Measurements from ENCODE around the gene PSG11.
"Not testable (repeated sequence)": the region's sequence is repeated elsewhere in the genome, so short reads cannot be mapped to it uniquely, and the experiment has no call there.

PSG11 gene
- 0 reads per million in 2 donors for total RNA-seq

GRCh38 chr19:43026369-43026768, at the start of gene PSG11:
PSG11 (minus strand) TSS chr19:43026469; CDS start chr19:43026372, 97 bp downstream.
- not testable (repeated sequence) for DNase-seq

DNA sequence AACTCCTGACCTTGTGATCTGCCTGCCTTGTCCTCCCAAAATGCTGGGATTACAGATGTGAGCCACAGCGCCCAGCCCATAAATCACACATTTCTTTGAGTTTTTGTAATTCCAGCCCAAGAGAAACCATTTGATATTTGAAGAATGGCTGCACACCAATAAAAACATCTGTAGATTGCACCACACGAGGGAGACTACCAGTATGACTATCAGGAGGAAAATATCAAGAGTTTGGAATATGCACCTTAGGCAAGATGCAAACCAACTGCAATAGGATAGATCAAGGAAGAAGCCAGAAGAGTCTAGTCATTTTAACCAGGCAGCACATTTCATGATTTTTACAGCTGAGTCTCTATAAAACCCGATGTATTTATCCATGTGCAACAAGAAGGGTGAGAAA, 36.1 kb upstream of the PSG11 start:
- not testable (repeated sequence) for DNase-seq

DNA sequence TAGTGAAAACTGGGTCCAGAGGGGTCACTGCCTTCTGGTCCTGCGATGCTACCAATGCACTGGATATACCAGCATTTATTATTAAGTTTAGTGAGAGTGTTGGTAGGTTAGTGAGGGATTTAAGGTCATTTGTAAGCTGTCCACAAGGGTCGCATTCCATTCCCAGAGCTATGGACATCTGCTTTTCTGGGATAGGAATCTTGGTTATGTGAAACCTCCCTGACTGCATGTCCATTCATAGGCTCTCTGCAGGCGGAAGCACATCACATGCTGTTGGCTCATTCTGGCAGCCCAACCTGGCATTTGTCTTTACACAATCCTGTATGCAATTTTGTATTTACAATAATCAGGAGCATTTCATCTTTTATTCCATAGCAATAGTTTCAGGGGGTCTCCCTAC, 35.1 kb upstream of the PSG11 start:
- DNase-seq = not testable (repeated sequence)

GRCh38 chr19:43060254-43060653, 34.0 kb upstream of the PSG11 start:
- DNase-seq = not testable (repeated sequence)

GRCh38 chr19:43059482-43059881, 33.2 kb upstream of the PSG11 start:
- not testable (repeated sequence) for DNase-seq

GRCh38 chr19:43058440-43058839, 32.2 kb upstream of the PSG11 start:
- not testable (repeated sequence) for DNase-seq

DNA sequence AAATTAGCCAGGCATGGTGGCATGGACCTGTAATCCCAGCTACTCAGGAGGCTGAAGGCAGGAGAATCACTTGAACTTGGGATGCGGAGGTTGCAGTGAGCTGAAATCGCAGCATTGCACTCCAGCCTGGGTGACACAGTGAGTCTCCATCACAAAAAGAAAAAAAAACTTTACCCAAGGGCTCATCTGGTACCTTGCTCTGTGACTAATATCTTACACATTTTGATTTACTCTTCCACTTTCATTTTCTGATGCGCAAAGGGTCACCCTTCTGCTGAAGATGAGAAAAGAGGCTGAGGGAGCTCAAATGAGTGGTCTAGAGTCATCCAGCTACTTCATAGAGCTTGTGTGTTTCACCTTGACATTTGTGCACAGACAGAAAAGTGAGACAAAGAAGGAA, 21.7 kb upstream of the PSG11 start:
- not testable (repeated sequence) for DNase-seq

- DNase-seq = not testable (repeated sequence)
Observed at GRCh38 chr19:43046578-43046977, 20.3 kb upstream of the PSG11 start.

DNA sequence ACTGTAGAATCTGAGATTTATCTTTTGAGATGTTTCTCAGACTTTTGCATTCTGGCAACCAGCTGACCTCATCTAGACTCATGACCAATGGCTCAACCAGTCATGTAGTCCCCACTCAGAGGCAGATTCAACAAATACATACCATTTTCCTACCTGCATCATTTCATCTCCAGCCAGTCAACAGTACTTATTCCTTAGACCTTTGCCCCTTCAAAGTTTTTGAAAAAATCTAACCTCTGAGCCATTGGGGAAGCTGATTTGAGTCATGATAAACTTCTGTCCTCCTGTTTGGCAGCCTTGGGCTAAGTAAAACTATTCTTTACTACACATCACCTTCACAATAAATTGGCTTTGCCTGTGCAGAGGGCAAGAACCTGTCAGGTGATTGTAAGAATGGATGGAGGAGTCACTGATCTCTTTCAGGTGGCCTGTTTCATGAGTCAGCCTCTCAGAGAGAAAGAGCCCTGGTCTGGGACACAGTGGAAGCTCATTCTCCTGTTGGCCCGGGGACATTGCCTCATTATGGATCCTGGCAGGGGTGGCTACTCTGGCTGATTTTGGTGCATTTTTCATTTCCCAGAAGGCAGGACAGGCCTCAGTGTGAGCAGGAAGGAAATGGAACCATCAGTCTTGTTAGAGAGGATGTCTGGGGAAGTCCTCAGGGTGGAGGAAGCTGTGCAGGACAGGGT, 17.4 kb upstream of the PSG11 start:
- DNase-seq = not testable (repeated sequence)

GRCh38 chr19:43031645-43032044, 5.4 kb upstream of the PSG11 start:
- DNase-seq = not testable (repeated sequence)

- no peak for DNase-seq
Observed at GRCh38 chr19:43028866-43029265, 2.6 kb upstream of the PSG11 start.

DNA sequence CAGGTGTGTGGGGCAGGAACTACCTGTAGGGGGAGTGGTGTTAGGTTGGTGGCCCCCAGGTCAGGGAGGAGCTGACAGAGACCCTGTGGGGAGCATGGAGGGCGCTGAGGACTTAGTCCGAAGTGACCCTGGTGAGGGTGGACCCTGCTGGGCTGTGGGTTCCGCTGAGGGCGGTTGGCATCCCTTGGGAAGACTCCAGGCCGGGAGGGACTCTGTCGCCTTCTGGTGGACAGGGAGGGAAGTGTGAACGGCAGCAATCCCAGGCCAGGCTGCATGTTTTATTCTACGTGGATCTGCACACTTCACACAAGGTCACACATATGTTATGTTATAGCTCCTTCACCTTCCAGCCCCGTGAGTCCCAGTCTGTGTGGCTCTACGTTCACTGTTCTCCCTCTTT, 1.7 kb upstream of the PSG11 start:
- not testable (repeated sequence) for DNase-seq

GRCh38 chr19:43027061-43027460, 792 bp upstream of the PSG11 start:
- not testable (repeated sequence) for DNase-seq

GRCh38 chr19:43022098-43022497, 4.2 kb downstream of the PSG11 start:
- not testable (repeated sequence) for DNase-seq

GRCh38 chr19:43021629-43022028, 4.6 kb downstream of the PSG11 start:
- not testable (repeated sequence) for DNase-seq

DNA sequence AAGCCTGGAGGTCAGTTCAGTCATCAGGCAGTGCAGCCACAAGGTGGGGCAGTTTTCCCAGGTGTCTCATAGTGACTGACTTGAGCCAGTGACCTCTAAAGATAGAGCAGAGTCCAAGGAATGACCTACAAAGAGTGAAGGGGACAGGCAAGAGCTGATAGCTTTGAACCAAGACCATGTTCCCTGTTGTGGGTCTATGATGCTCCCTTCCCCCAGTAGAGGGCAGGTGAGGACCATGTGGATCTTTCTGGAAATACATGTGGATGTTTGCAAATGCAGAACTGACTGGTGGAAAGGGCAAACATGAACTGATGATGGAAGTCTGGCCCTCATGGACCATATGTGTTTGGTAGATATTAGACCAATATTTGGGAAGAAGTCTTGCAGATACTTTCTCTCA, 6.7 kb downstream of the PSG11 start:
- DNase-seq = not testable (repeated sequence)

DNA sequence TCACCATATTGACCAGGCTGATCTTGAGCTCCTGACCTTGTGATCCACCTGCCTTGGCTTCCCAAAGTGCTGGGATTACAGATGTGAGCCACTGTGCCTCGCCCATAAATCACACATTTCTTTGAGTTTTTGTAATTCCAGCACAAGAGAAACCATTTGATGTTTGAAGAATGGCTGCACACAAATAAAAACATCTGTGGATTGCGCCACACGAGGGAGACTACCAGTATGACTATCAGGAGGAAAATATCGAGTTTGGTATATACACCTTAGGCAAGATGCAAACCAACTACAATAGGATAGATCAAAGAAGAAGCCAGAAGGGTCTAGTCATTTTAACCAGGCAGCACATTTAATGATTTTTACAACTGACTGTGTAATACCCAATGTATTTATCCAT, 20.4 kb downstream of the PSG11 start:
- not testable (repeated sequence) for DNase-seq

- DNase-seq = not testable (repeated sequence)
Observed at GRCh38 chr19:43004846-43005245, 21.4 kb downstream of the PSG11 start.

- DNase-seq = not testable (repeated sequence)
Observed at GRCh38 chr19:43003634-43004033, 22.6 kb downstream of the PSG11 start.

GRCh38 chr19:43002948-43003347, 23.3 kb downstream of the PSG11 start:
- DNase-seq = not testable (repeated sequence)

DNA sequence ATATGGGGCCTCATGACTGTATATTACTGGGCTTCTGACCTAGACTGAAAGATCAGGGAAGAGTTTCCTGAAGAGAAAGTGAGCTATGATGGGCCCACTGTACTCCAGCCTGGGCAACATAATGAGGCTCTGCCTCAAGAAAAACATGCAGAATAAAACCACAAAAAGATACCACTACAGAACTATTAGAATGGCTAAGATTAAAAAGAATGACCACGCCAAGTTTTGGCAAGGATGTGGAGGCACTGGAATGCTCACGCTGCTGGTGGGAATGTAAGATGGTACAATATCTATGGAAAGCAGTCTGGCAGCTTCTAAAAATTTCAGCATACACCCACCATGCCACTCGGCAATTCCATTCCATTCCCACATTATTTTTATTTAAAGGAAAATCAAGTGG, 30.1 kb downstream of the PSG11 start:
- not testable (repeated sequence) for DNase-seq

DNA sequence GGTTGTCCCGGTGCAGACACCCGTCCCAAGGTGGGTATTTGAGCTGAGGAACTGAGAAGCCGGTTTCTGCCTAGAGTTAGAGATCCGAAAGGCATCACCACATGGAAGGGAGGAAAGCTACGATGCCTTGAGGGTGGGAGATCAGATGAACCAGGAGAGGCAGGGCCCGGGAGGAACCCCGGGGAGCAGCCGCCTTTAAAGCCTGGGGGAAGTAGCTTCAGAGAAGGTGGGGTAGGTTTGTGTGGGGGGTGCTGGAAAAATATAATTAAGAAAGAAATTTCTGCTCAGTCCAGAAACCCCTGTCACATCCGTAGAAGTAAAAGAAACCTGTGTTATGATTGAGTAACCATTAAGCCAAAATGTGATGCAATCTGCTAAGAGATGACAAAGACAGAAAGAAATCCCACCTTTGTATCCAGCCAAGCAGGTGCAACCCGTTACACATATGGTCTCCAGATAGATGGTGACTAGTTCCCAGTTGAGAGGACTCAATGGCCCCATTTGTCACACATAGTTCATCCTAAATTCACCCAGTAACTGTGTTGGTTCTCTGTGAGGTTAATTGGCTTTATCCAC, 34.2 kb downstream of the PSG11 start:
- not testable (repeated sequence) for DNase-seq

DNA sequence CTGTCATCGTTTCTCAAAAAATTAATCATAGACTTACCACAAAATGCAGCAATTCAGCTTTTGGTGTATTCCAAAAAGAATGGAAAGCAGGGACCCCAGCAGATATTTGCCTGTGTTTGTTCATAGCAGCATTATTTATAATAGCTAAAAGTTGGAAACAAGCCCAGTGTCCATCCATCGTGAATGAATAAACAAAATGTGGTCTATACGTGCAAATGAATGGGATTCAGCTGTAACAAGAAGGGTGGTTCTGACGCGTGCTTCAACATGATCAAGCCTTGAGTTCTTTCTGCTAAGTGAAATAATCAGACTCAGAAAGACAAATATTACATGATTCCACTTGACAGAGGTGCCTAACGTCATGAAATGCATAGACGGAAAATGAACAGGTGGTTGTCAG, 36.4 kb downstream of the PSG11 start:
- DNase-seq = no peak

DNA sequence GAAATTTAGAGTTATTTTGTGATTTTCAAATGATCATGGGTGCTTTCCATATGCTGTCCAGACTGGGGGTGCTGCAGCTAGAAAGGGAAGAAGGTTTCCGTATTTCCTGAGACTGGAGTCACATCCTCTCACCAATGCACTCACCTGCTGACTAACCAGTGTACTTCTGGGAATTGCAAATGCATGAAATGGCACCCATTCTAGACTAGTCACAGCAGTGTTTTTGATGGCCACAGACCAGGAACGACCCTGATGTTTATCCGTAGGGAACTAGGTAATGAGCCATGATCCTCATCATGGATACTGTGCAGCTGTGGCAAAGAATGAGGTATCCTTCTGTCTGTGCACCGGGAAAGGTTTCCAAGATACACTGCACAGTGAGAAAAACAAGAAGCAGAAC, 37.1 kb downstream of the PSG11 start:
- DNase-seq = not testable (repeated sequence)
